Stimulated activated CD4-positive, alpha-beta T cell treated with anti-CD3 and anti-CD28 coated beads, Interleukin-15, amount 100 ng/mL, for 24 hours (primary cell): Measurements from ENCODE around the gene B3GALNT2.
A peak's percentile ranks its signal among the peaks of the same experiment; 100 is the strongest.

Source experiments
- DNase-seq: peaks from one replicate; pipeline ENCODE4 v3.0.0-alpha.2; 2020

The B3GALNT2 gene

GRCh38 chr1:235450886-235451483 is 53.3 kb downstream of the B3GALNT2 start:
- DNase-seq = no peak

- no peak for DNase-seq
Measured at GRCh38 chr1:235450433-235450832, 53.8 kb downstream of the B3GALNT2 start.

GRCh38 chr1:235448616-235449015 is 55.6 kb downstream of the B3GALNT2 start:
- no peak for DNase-seq

GRCh38 chr1:235442788-235443429 is 61.3 kb downstream of the B3GALNT2 start:
- no peak for DNase-seq

- DNase-seq = no peak
Measured at GRCh38 chr1:235441159-235441685, 63.0 kb downstream of the B3GALNT2 start.

- no peak for DNase-seq
Measured at GRCh38 chr1:235434001-235434400, 70.3 kb downstream of the B3GALNT2 start.

- no peak for DNase-seq
Measured at GRCh38 chr1:235430991-235431390, 73.3 kb downstream of the B3GALNT2 start.

- DNase-seq = no peak
Measured at GRCh38 chr1:235429143-235429542, 75.1 kb downstream of the B3GALNT2 start.

DNA sequence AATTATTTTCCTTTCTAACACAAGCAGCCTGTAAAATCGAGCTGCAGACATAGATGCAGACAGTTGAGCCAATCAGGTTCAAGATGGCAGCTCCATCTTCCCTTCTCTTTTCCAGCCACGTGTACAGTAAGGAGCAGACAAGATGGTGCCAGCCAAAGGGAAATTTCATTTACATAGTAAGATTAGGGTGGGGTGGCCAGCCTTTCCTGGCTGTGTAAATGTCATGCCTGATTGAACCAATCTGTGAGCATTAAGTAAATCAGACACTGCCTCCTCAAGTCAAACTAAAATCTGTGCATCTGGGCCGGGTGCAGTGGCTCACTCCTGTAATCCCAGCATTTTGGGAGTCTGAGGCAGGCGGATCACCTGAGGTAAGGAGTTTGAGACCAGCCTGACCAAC is 76.8 kb downstream of the B3GALNT2 start:
- no peak for DNase-seq

- no peak for DNase-seq
Measured at GRCh38 chr1:235426680-235427079, 77.6 kb downstream of the B3GALNT2 start.

DNA sequence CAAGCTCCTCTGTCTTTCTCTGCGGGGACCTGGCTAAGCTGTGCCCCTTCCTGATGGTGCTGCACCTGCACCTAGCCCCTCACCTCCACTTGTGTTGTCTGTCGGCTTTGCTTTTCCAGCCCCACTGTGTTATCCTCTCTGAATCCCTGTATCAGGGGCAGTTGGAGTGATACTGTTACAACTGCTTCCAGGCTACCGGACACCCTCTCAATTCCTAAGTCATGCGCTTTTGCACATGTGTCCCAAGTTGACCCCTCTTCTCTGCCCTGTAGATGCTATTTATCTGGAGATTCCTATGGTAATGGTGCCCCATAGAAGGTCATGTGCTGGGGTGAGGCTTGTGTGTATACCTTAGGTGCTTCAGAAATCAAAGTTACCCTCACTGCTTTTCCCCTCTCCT is 78.1 kb downstream of the B3GALNT2 start:
- no peak for DNase-seq

DNA sequence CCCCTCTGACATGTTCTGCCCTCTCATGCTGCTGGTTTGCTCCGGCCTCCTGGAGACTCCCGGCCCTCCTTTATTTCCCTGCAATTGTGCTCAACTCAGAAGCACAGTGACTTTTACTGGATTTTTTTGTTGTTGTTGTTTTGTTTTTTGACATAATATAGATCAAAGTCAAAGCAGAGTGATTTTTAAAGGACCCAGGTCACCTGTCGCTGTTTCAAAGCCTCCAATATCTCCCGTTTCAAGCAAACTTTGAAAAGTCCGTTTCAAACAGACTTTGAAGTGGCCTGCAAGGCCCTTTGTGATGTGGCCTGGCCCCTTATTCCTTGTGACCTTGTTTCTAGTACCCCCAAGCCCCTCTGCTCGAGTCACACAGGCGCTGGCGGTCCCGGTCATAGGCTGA is 78.9 kb downstream of the B3GALNT2 start:
- DNase-seq = no peak

GRCh38 chr1:235424092-235424491 is 80.2 kb downstream of the B3GALNT2 start:
- no peak for DNase-seq

DNA sequence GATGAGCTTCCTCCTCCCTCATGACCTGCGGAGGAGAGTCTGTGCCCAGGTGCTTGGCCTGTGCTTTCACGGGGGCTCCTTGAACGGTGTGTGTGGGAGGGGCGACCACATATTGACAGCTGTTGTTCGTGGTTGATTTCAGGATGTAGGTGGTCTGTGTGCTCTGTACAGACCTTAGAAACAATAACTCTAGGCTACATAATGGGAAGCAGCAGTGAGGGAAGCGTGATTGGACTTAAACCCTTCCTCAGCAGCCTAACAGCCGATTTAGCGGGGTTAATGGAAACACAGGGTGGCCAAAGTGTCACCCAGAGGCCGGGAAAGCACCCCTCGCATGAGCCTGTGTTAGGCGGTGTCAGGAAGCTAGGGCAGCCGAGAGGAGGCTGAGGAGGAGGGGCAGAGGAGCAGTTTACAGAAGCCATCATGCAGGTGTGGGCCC is 81.0 kb downstream of the B3GALNT2 start:
- DNase-seq = peak; percentile 30

DNA sequence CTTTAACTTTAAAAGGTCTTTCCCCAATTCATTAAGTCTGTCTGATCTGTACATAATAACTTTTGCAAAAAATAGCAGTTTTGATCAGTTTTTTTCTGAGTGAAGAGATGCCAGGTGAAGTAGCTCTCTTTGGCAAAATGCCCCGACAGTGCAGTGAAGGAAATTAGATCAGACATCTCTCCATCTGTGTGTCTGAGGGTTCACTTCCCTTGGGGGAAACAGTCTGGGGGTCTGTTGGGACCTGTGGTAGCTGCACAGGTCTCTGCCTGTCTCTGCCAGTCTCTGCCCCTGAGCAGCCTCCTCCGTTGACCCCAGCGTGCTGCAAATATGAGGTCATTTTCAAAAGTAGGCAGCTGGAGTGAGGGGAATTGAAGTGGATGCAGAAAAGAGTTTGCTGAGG is 82.5 kb downstream of the B3GALNT2 start:
- DNase-seq = no peak

GRCh38 chr1:235417086-235417697 is 87.1 kb downstream of the B3GALNT2 start:
- DNase-seq = peak; percentile 67

GRCh38 chr1:235416662-235417049 is 87.6 kb downstream of the B3GALNT2 start:
- DNase-seq = no peak

DNA sequence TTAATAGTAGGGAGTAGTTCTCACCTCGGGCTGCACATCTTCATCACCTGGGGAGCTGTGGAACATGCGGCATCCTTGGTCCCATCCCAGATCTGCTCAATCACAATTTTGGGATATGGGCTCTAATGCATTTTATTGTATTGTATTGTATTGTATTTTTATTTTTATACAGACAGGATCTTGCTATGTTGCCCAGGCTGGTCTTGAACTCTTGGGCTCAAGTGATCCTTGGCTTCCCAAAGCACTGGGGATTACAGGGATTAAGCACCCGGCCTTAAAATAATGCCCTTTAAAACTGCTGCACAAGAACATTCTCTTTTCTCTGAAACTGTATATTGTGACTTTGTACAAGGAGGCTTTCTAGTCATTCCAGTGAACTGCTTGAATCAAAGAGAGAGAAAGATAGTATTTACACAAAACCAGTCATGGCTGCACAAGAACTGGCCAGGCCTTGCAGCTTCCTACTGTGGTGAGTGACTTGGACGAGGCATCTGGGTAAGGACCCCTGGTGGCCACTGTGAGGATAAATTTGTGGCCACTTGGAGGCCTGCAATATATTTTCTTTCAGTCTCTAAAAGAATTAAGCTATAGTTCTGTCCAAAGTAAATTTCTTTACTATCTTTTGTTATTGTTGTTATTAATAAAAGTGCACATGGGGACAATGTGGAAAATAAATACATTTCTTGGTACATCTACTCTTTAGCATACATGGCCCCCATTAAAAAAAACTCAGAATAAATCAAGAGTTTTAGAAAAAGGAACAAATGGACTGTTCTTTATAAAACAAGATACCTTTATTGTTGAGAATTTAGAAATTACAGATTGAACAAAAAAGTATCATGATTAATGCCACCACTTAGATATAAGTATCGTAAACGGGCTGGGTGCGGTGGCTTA is 89.0 kb downstream of the B3GALNT2 start:
- DNase-seq = peak; percentile 70

DNA sequence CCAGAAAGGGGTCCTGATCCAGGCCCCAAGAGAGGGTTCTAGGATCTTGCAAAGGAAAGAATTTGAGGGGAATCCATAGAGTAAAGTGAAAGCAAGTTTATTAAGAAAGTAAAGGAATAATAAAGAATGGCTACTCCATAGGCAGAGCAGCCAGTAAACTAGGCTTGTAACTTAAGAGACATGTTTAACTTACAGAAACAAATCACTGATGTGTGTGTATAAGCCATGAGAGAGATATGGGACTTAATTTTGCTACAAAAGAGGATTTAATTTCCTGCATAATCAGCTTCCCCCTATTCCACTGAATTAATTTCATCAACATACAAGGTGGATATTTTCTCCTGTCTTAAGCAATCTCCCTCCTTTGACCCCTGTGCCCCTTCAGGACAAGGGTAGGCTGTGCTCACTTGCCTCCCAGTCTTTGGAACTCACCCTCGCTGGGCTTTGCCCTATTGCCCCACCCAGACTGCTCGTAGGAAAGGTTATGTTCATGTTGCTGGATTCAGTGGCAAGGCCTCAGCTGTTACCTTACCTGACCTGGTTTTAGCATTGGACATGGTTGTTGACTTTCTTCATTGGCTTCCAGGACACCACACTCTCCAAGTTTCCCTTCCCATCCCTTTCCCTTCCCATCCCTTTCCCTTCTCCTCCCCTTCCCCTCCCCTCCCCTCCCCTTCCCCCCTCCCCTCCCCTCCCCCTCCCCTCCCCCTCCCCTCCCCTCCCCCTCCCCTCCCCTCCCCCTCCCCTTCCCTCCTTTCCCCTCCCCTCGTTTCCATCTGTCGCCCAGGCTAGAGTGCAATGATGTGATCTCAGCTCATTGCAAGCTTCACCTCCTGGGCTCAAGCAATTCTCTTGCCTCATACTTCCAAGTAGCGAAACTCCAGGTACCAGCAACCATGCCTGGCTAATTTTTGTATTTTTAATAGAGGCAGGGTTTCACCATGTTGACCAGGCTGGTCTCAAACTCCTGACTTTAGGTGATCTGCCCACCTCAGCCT is 92.5 kb downstream of the B3GALNT2 start:
- no peak for DNase-seq

DNA sequence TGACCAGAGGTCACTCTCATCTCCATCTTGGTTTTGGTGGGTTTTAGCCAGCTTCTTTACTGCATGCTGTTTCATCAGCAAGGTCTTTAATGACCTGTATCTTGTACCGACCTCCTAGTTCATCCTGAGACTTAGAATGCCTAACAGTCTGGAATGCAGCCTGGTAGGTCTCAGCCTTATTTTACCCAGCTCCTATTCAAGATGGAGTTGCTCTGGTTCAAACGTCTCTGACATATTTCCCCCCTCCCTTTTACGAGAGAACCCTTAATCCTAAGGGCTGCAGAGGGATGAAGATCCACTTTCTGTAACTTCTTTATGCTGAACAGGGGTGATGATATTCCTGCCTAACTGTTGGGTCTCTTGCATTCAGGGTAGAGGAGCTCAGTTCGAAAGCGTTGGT is 93.8 kb downstream of the B3GALNT2 start:
- DNase-seq = no peak

GRCh38 chr1:235409042-235409820 is 95.0 kb downstream of the B3GALNT2 start:
- DNase-seq = no peak
